GM19025 (cell line): ENCODE results near the gene MRPS15.

Experiments used
- ATAC-seq: cut with Tn5 transposase; IDR thresholded peaks from one replicate; pipeline ENCODE4 v1.9.1; 2021; ENCODE audit warnings: mild to moderate bottlenecking, low read depth, moderate library complexity; ENCODE audit not compliant: unreplicated experiment

The MRPS15 gene

DNA sequence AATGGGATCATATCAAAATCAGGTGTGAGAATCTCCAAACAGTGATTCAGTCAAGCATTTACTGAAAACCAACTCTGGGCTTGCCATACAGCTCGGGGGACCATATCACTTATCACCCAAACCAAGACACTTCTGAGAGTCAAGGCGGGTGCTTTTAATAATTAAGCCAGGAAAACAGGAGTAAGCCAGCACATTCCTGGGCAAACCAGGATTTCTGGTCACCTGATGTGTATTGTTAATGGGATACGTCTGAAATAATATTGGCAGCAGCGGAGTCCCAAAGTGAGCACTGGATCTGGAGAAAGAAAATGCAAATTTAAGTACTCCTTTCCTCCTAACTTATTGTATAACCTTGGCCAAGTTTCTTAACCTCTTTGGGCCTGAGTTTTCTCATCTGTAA lies 31.6 kb downstream of the MRPS15 start:
- no peak for ATAC-seq

DNA sequence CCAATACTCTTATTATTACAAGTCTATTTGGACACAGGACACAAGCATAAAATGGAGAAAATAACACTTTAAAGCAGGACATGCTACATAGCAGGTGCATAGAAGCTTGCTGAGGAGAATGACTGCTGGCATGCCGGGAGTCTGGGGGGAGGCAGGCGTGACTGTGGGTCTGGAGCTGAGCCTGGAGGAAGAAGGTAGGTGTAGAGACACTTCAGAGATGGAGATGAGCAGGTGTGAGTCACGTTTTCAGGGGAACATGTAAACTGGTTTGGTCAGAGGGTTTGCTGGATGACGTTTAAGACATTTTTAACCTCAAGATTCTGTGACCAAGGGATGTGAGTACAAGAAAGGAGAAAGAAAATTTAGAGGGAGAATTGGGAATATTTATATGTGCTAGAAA lies 38.4 kb downstream of the MRPS15 start:
- ATAC-seq, result no peak

DNA sequence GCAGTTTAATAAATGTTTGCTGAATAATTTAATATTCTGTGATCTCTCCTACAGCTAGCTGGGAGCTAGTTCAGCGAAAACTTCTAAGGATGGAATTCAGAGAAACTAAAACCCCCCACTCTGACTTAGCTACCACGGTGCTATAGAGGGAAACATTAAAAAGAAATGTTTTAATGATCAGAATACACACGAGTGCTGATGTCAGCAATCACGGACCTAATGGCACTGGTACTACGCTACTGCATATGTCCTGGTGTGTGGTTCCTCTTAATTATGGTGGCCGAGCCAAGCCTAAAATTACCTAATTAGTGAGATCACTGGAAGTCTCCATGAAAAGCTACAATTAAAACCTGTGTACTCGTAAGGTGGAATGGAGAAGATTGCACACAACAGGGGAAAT lies 42.5 kb downstream of the MRPS15 start:
- no peak for ATAC-seq

- no peak for ATAC-seq
These were observed 43.3 kb downstream of the MRPS15 start for GRCh38 chr1:36420836-36421317.

DNA sequence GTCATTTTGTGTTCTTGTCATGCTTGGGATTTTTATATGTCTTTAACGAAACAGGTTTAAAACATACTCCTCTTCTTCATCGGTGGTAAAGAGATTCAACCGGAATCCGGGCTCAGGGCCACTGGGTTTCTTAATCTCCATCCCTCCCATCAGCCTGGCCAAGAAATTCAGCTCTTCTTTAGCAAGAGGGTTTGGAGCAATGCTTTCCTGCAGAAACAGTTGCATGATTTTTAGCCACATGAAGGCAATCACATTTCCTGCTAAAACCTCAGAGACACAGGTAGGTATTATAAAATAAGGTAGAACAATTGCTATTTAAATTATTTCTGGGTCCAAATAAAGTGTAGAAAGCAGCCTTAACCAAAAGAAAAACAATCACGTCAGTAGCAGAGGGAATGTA lies 43.8 kb downstream of the MRPS15 start:
- no peak for ATAC-seq

- ATAC-seq, result no peak
These were observed 44.6 kb downstream of the MRPS15 start for GRCh38 chr1:36419569-36419968.

DNA sequence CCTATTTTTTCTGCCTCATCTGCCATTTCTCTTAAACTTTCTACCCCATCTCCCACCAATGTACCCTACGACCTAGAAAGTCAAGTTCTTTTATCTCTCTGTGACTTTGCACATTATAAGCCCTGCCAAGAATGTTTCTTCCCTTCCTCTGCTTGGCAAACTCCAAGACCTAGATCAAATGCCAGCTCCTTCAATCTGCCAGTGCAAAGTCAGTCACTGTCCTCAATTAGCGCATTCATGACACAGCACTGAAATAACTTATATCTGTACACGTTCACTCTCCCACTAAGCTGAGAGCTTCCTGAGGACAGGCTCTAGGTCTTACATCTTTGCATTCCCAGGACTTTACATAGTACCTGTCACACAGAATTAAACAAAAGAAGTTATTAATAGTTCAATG lies 45.0 kb downstream of the MRPS15 start:
- no peak for ATAC-seq

DNA sequence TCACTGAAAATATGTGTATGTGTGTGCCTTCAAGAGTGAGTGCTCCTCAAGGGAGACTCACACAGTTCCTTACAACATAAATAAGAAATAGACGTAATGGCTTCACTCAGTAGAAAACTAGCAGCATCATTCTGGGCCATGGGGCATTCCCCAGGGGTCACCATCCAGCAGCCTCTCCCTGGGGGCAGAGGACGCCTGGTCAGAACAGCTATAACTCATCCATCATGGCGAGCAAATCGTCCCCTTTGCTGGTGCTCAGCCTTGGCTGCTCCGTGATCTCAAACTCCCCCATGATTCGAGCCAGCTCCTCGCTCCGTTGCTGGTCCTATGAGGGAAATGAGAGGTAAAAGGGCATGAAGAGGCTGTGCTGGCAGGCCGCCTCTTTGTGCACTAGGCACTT lies 46.3 kb downstream of the MRPS15 start:
- no peak for ATAC-seq

DNA sequence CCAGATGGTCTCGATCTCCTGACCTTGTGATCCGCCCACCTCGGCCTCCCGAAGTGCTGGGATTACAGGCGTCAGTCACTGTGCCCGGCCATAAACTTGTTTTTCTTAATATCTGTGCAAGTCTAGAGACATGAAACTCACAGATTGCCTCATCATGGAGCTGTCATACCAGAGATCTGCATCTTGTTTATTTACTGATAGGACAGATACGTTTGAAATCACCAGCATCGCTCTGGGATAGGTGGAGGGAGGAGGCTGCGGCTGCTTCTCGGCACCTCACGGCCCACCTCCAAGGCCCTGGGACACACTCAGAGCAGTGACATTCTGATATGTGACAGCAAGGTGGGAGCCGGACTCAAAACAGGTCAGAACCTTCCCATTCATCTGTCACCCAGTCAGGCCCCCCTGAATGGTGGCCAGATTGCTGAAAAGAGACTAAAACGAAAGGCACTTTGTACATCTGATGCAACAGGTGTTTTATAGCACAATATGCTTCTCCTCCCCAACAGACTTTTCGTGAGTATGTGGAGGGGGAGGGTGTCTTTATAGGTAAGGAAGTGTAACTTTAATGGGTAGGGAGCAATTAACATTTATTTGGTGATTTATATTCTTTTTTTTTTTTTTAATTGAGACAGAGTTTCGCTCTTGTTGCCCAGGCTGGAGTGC lies 48.4 kb downstream of the MRPS15 start:
- no peak for ATAC-seq

- no peak for ATAC-seq
These were observed 49.8 kb downstream of the MRPS15 start for GRCh38 chr1:36414384-36414783.

DNA sequence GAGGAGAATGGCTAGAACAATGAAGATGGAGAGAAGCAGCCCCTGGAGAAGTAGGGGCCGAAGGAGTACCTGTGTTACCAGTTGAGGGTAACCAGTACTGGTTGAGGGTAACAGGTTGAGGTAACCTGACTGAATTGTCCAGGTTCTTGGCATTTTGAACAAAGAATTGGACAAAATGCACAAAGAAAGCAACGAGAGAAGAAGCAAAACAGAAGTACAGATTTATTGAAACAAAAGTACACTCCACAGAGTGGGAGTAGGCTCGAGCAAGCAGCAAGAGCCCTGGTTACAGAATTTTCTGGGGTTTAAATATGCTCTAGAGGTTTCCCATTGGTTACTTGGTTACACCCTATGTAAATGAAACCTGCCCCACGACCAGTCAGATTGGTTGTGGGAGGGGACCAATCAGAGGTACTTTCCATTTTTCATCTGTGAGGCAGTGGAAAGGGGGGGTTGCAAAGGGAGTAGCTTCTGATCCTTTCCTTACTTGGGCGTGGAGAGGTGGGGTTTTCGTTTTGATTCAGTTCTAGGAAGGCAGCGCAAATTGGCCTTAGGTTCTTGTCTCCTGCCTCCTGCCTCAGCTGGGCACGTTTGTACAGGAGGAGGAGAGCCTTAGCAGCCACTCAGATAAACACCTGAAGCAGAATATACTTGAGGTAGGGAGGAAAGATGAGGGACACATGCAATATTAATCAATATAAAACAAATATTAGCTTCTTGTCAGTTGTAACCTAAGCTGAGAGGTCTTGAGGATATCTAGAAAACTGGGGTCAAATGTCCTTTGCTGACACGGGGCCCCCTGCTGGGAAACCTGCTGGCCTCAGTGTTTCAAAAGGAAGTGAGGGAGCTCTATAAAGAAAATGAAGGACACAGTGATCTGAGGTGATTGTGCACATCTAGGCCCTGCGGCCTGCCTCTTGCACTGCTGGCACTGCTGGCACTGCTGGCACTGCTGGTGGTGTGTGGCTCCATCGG lies 52.2 kb downstream of the MRPS15 start:
- ATAC-seq, result no peak

DNA sequence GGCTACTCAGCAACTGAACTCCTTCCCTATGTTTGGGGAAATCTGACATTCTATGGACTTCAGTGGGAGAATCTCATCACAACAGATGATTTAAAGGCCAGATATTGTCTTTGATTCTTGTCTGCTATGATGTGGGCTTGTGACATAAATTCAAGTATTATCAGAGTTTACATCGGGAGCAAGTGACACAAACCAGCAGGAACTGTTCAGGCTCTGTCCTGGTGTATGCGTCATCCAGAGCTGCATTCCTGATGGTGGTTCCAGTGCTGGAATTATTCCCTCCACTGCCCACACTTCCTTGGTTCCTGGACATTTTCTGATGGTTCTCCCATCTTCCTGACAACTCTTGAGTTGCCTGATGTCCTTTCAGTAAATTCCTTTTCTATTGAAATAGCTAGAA lies 55.7 kb downstream of the MRPS15 start:
- no peak for ATAC-seq

GRCh38 chr1:36406440-36406839 lies 57.7 kb downstream of the MRPS15 start:
- ATAC-seq, result no peak
